DMS 273 (cell line): ENCODE results near the gene RDH13.
"Not testable (repeated sequence)": the region's sequence is repeated elsewhere in the genome, so short reads cannot be mapped to it uniquely, and the experiment has no call there.

Experiments
- DNase-seq: peaks from one replicate; lab custom pipeline; 2025; ENCODE audit not compliant: unreplicated experiment; lab: John Stamatoyannopoulos, UW

The RDH13 gene

GRCh38 chr19:55062735-55063491, at the start of gene RDH13:
TSS of gene RDH13 (minus strand) at chr19:55063148. CDS start at chr19:55063032, 116 bp downstream.
- DNase-seq: peak; percentile 98

GRCh38 chr19:55112246-55112776, 49.4 kb upstream of the RDH13 start:
- DNase-seq: no peak

- no peak for DNase-seq
Measured at GRCh38 chr19:55111238-55111831, 48.4 kb upstream of the RDH13 start.

- DNase-seq: no peak
Measured at GRCh38 chr19:55109527-55110291, 46.8 kb upstream of the RDH13 start.

GRCh38 chr19:55107252-55107651, 44.3 kb upstream of the RDH13 start:
- not testable (repeated sequence) for DNase-seq

- no peak for DNase-seq
Measured at GRCh38 chr19:55106591-55106990, 43.6 kb upstream of the RDH13 start.

GRCh38 chr19:55105237-55105636, 42.3 kb upstream of the RDH13 start:
- DNase-seq: no peak

GRCh38 chr19:55103190-55103589, 40.2 kb upstream of the RDH13 start:
- no peak for DNase-seq

GRCh38 chr19:55101261-55101660, 38.3 kb upstream of the RDH13 start:
- DNase-seq: no peak

- peak; percentile 32 for DNase-seq
Measured at GRCh38 chr19:55099557-55100506, 36.9 kb upstream of the RDH13 start.

- no peak for DNase-seq
Measured at GRCh38 chr19:55098716-55099556, 36.0 kb upstream of the RDH13 start.

GRCh38 chr19:55097864-55098715, 35.1 kb upstream of the RDH13 start:
- DNase-seq: no peak

GRCh38 chr19:55096061-55096701, 33.2 kb upstream of the RDH13 start:
- DNase-seq: peak; percentile 38

- peak; percentile 57 for DNase-seq
Measured at GRCh38 chr19:55095260-55096060, 32.5 kb upstream of the RDH13 start.

- DNase-seq: no peak
Measured at GRCh38 chr19:55094456-55095259, 31.7 kb upstream of the RDH13 start.
